ENCODE results near the gene BTNL9.
"Not testable (repeated sequence)": the region's sequence is repeated elsewhere in the genome, so short reads cannot be mapped to it uniquely, and the experiment has no call there.

The BTNL9 gene

GRCh38 chr5:181035991-181036815 lies 3.9 kb upstream of the BTNL9 start:
- Histone ChIP-seq H3K4me3 (no peak overlapping the region), H3K4me1 (no peaks in the 10 kb centered on the region), H3K9me3 (no peaks in the 10 kb centered on the region), H3K27me3 (ENCODE audit: low read depth) (peaks cover 14% of the 10 kb centered on the region), H3K36me3 (replicated peaks) (no peaks in the 10 kb centered on the region)
- in situ Hi-C loops (cut with MboI; ENCODE audit: low sequenced_read_pairs): no loop called here
- DNase-seq (ENCODE audit: low spot score in 2 of 2): no peak

GRCh38 chr5:181036816-181037364 lies 3.2 kb upstream of the BTNL9 start:
- peaks cover 21% of the 10 kb centered on the region for H3K27me3 ChIP-seq (ENCODE audit: low read depth)

GRCh38 chr5:181037365-181037861 lies 2.7 kb upstream of the BTNL9 start:
- Histone ChIP-seq H3K4me1 (no peaks in the 10 kb centered on the region), H3K4me3 (no peak overlapping the region), H3K27me3 (ENCODE audit: low read depth) (peaks cover 26% of the 10 kb centered on the region), H3K9me3 (no peaks in the 10 kb centered on the region), H3K36me3 (replicated peaks) (no peaks in the 10 kb centered on the region)
- DNase-seq (ENCODE audit: low spot score in 2 of 2): no peak
- in situ Hi-C loops (cut with MboI; ENCODE audit: low sequenced_read_pairs): no loop called here

More at GRCh38 chr5:181036816-181037364, 3.2 kb upstream of the BTNL9 start:
- Histone ChIP-seq H3K4me1 (no peaks in the 10 kb centered on the region), H3K36me3 (replicated peaks) (no peaks in the 10 kb centered on the region), H3K4me3 (no peak overlapping the region), H3K9me3 (no peaks in the 10 kb centered on the region)
- DNase-seq (ENCODE audit: low spot score in 2 of 2): no peak
- in situ Hi-C loops (cut with MboI; ENCODE audit: low sequenced_read_pairs): no loop called here

- in situ Hi-C loops (cut with MboI; ENCODE audit: low sequenced_read_pairs): no loop called here
- H3K36me3 ChIP-seq (replicated peaks): no peaks in the 10 kb centered on the region
- H3K9me3 ChIP-seq: no peaks in the 10 kb centered on the region
- no peak for DNase-seq (ENCODE audit: low spot score in 2 of 2)
- H3K4me1 ChIP-seq: no peaks in the 10 kb centered on the region
- peaks cover 37% of the 10 kb centered on the region for H3K27me3 ChIP-seq (ENCODE audit: low read depth)
- no peak overlapping the region for H3K4me3 ChIP-seq
These were observed 595 bp upstream of the BTNL9 start for GRCh38 chr5:181039471-181039870.

GRCh38 chr5:181040631-181040945 lies 522 bp downstream of the BTNL9 start:
- Histone ChIP-seq H3K9me3 (no peaks in the 10 kb centered on the region), H3K4me1 (no peaks in the 10 kb centered on the region), H3K36me3 (replicated peaks) (no peaks in the 10 kb centered on the region), H3K4me3 (no peak overlapping the region), H3K27me3 (ENCODE audit: low read depth) (peaks cover 37% of the 10 kb centered on the region)
- no peak for DNase-seq (ENCODE audit: low spot score in 2 of 2)
- in situ Hi-C loops (cut with MboI; ENCODE audit: low sequenced_read_pairs): no loop called here

GRCh38 chr5:181041043-181041442 lies 977 bp downstream of the BTNL9 start:
- in situ Hi-C loops (cut with MboI; ENCODE audit: low sequenced_read_pairs): no loop called here
- no peaks in the 10 kb centered on the region for H3K4me1 ChIP-seq
- H3K9me3 ChIP-seq: no peaks in the 10 kb centered on the region
- H3K27me3 ChIP-seq (ENCODE audit: low read depth): peaks cover 37% of the 10 kb centered on the region
- no peak overlapping the region for H3K4me3 ChIP-seq
- no peak for DNase-seq (ENCODE audit: low spot score in 2 of 2)
- no peaks in the 10 kb centered on the region for H3K36me3 ChIP-seq (replicated peaks)

GRCh38 chr5:181042036-181042713 lies 2.1 kb downstream of the BTNL9 start:
- Histone ChIP-seq H3K4me3 (no peak overlapping the region), H3K36me3 (replicated peaks) (no peaks in the 10 kb centered on the region), H3K9me3 (no peaks in the 10 kb centered on the region), H3K4me1 (no peaks in the 10 kb centered on the region), H3K27me3 (ENCODE audit: low read depth) (peaks cover 37% of the 10 kb centered on the region)
- no peak for DNase-seq (ENCODE audit: low spot score in 2 of 2)
- in situ Hi-C loops (cut with MboI; ENCODE audit: low sequenced_read_pairs): no loop called here

GRCh38 chr5:181042722-181043121 lies 2.7 kb downstream of the BTNL9 start:
- in situ Hi-C loops (cut with MboI; ENCODE audit: low sequenced_read_pairs): no loop called here
- Histone ChIP-seq H3K9me3 (no peaks in the 10 kb centered on the region), H3K36me3 (replicated peaks) (no peaks in the 10 kb centered on the region), H3K27me3 (ENCODE audit: low read depth) (peaks cover 37% of the 10 kb centered on the region), H3K4me3 (no peak overlapping the region), H3K4me1 (no peaks in the 10 kb centered on the region)
- DNase-seq (ENCODE audit: low spot score in 2 of 2): no peak

GRCh38 chr5:181043285-181044092 lies 3.4 kb downstream of the BTNL9 start:
- peaks cover 37% of the 10 kb centered on the region for H3K27me3 ChIP-seq (ENCODE audit: low read depth)
- no peak for DNase-seq (ENCODE audit: low spot score in 2 of 2)
- H3K4me3 ChIP-seq: no peak overlapping the region
- in situ Hi-C loops (cut with MboI; ENCODE audit: low sequenced_read_pairs): no loop called here
- H3K9me3 ChIP-seq: no peaks in the 10 kb centered on the region
- no peaks in the 10 kb centered on the region for H3K4me1 ChIP-seq
- no peaks in the 10 kb centered on the region for H3K36me3 ChIP-seq (replicated peaks)

- Histone ChIP-seq H3K9me3 (no peaks in the 10 kb centered on the region), H3K4me3 (no peak overlapping the region), H3K4me1 (no peaks in the 10 kb centered on the region), H3K36me3 (replicated peaks) (no peaks in the 10 kb centered on the region), H3K27me3 (ENCODE audit: low read depth) (peaks cover 36% of the 10 kb centered on the region)
- no peak for DNase-seq (ENCODE audit: low spot score in 2 of 2)
- in situ Hi-C loops (cut with MboI; ENCODE audit: low sequenced_read_pairs): no loop called here
These were observed 4.1 kb downstream of the BTNL9 start for GRCh38 chr5:181044093-181044599.

- in situ Hi-C loops (cut with MboI; ENCODE audit: low sequenced_read_pairs): no loop called here
- no peak for DNase-seq (ENCODE audit: low spot score in 2 of 2)
- Histone ChIP-seq H3K27me3 (ENCODE audit: low read depth) (peaks cover 39% of the 10 kb centered on the region), H3K4me1 (no peaks in the 10 kb centered on the region), H3K36me3 (replicated peaks) (no peaks in the 10 kb centered on the region), H3K4me3 (no peak overlapping the region), H3K9me3 (no peaks in the 10 kb centered on the region)
These were observed 4.7 kb downstream of the BTNL9 start for GRCh38 chr5:181044662-181045305.

GRCh38 chr5:181045316-181045715 lies 5.2 kb downstream of the BTNL9 start:
- in situ Hi-C loops (cut with MboI; ENCODE audit: low sequenced_read_pairs): no loop called here
- H3K9me3 ChIP-seq: no peaks in the 10 kb centered on the region
- no peak for DNase-seq (ENCODE audit: low spot score in 2 of 2)
- H3K4me3 ChIP-seq: no peak overlapping the region
- H3K27me3 ChIP-seq (ENCODE audit: low read depth): peaks cover 35% of the 10 kb centered on the region
- no peaks in the 10 kb centered on the region for H3K4me1 ChIP-seq
- no peaks in the 10 kb centered on the region for H3K36me3 ChIP-seq (replicated peaks)

GRCh38 chr5:181045857-181046256 lies 5.8 kb downstream of the BTNL9 start:
- H3K36me3 ChIP-seq (replicated peaks); DNase-seq (ENCODE audit: low spot score in 2 of 2); in situ Hi-C loops (cut with MboI; ENCODE audit: low sequenced_read_pairs); H3K9me3 ChIP-seq; H3K4me3 ChIP-seq; H3K4me1 ChIP-seq: not testable (repeated sequence)
- peaks cover 32% of the 10 kb centered on the region for H3K27me3 ChIP-seq (ENCODE audit: low read depth)
